Cardiac muscle cell (in vitro differentiated cells and primary cell): Measurements from ENCODE around the gene CCT5. TPM values are rescaled to one million over a fixed set of nuclear protein-coding genes. Genes with fewer than 3 reads are reported as not detected.
"Not testable (repeated sequence)": the region's sequence is repeated elsewhere in the genome, so short reads cannot be mapped to it uniquely, and the experiment has no call there.

Source experiments
- DNase-seq, 2 donors: peaks; one replicate each; pipeline versions ENCODE4 v3.0.0 to v3.0.0-alpha.2; 2010 to 2017; ENCODE audit warnings: low read depth in 1 of 2, low spot score in 1 of 2
- H3K27ac ChIP-seq: fragments of 200-600 bp; sonication (generic); 2 replicates; pipeline ENCODE4 v1.5.1; 2016
- H3K27me3 ChIP-seq: fragments of 200-600 bp; sonication (generic); 2 replicates; pipeline ENCODE4 v1.6.0; 2016; ENCODE audit warnings: control low read depth
- H3K36me3 ChIP-seq: fragments of 200-600 bp; sonication (generic); 2 replicates; pipeline ENCODE4 v1.5.1; 2016; ENCODE audit warnings: control low read depth
- H3K4me1 ChIP-seq: fragments of 200-600 bp; sonication (generic); 2 replicates; pipeline ENCODE4 v1.8.1; 2017; ENCODE audit warnings: low read depth, mild to moderate bottlenecking, mixed run types
- H3K4me3 ChIP-seq: fragments of 200-600 bp; sonication (generic); 2 replicates; pipeline ENCODE4 v1.5.1; 2016; ENCODE audit warnings: mild to moderate bottlenecking
- H3K9me3 ChIP-seq: fragments of 200-600 bp; sonication (generic); 2 replicates; pipeline ENCODE4 v1.5.1; 2017; ENCODE audit warnings: low read depth, mild to moderate bottlenecking, control low read depth
- CTCF ChIP-seq: IDR thresholded peaks from 2 replicates; pipeline ENCODE4 v1.5.1; 2012; ENCODE audit warnings: low read depth, mild to moderate bottlenecking, low read length
- polyA plus RNA-seq: library from polyadenylated mRNA; unstranded; fragments of >200 nt; fragmentation: Nextera tagmentation; extraction: Ambion mirVana; gene quantifications from 2 replicates; pipeline ENCODE4 v1.2.1, GENCODE V29; 2016
- total RNA-seq: library from RNA; depleted of rRNA; stranded (reverse); fragments of >200 nt; gene quantifications from 2 replicates; pipeline ENCODE4 v1.2.3, GENCODE V29; 2016

Gene CCT5
- total and polyA plus RNA-seq, 2 experiments from 2014 or later: 176 to 265 TPM

- H3K4me1 ChIP-seq: no peaks in the 10 kb centered on the region
- no peak for DNase-seq
- H3K36me3 ChIP-seq: no peaks in the 10 kb centered on the region
- no peak for TF ChIP-seq CTCF
- no peaks in the 10 kb centered on the region for H3K27me3 ChIP-seq
- H3K4me3 ChIP-seq: no peak overlapping the region
- no peaks in the 10 kb centered on the region for H3K9me3 ChIP-seq
- H3K27ac ChIP-seq: no peak overlapping the region
Measured at GRCh38 chr5:10272053-10272874, 22.2 kb downstream of the CCT5 start.

- DNase-seq: peak in 1 of 2 donors; percentile 51
- H3K4me1 ChIP-seq, H3K4me3 ChIP-seq, H3K36me3 ChIP-seq, H3K9me3 ChIP-seq, H3K27ac ChIP-seq, H3K27me3 ChIP-seq: not testable (repeated sequence)
Measured at GRCh38 chr5:10272875-10273209, 22.8 kb downstream of the CCT5 start.

- no peak for DNase-seq
- no peak overlapping the region for H3K27ac ChIP-seq
- no peak for TF ChIP-seq CTCF
- no peaks in the 10 kb centered on the region for H3K36me3 ChIP-seq
- H3K4me3 ChIP-seq: no peak overlapping the region
- H3K27me3 ChIP-seq: no peaks in the 10 kb centered on the region
- H3K9me3 ChIP-seq: no peaks in the 10 kb centered on the region
- H3K4me1 ChIP-seq: no peaks in the 10 kb centered on the region
Measured at GRCh38 chr5:10275460-10275859, 25.4 kb downstream of the CCT5 start.

- no peaks in the 10 kb centered on the region for H3K36me3 ChIP-seq
- H3K27me3 ChIP-seq: no peaks in the 10 kb centered on the region
- TF ChIP-seq CTCF: no peak
- H3K4me3 ChIP-seq: no peak overlapping the region
- H3K27ac ChIP-seq: no peak overlapping the region
- H3K9me3 ChIP-seq: no peaks in the 10 kb centered on the region
- no peak for DNase-seq
- H3K4me1 ChIP-seq: no peaks in the 10 kb centered on the region
Measured at GRCh38 chr5:10275991-10276390, 25.9 kb downstream of the CCT5 start.

GRCh38 chr5:10276691-10277090 lies 26.6 kb downstream of the CCT5 start:
- Histone ChIP-seq H3K27me3 (no peaks in the 10 kb centered on the region), H3K4me1 (no peaks in the 10 kb centered on the region), H3K27ac (no peak overlapping the region), H3K9me3 (no peaks in the 10 kb centered on the region), H3K4me3 (no peak overlapping the region), H3K36me3 (no peaks in the 10 kb centered on the region)
- no peak for DNase-seq
- no peak for TF ChIP-seq CTCF

GRCh38 chr5:10277773-10278630 lies 27.9 kb downstream of the CCT5 start:
- Histone ChIP-seq H3K9me3 (no peaks in the 10 kb centered on the region), H3K4me3 (no peak overlapping the region), H3K36me3 (no peaks in the 10 kb centered on the region), H3K27me3 (no peaks in the 10 kb centered on the region), H3K4me1 (no peaks in the 10 kb centered on the region), H3K27ac (no peak overlapping the region)
- DNase-seq: no peak
- TF ChIP-seq CTCF: no peak
